ENCODE data around the gene TPGS1.

Gene TPGS1

GRCh38 chr19:495402-496111 is 11.7 kb upstream of the TPGS1 start:
- no peak for DNase-seq (ENCODE audit: low spot score)

DNA sequence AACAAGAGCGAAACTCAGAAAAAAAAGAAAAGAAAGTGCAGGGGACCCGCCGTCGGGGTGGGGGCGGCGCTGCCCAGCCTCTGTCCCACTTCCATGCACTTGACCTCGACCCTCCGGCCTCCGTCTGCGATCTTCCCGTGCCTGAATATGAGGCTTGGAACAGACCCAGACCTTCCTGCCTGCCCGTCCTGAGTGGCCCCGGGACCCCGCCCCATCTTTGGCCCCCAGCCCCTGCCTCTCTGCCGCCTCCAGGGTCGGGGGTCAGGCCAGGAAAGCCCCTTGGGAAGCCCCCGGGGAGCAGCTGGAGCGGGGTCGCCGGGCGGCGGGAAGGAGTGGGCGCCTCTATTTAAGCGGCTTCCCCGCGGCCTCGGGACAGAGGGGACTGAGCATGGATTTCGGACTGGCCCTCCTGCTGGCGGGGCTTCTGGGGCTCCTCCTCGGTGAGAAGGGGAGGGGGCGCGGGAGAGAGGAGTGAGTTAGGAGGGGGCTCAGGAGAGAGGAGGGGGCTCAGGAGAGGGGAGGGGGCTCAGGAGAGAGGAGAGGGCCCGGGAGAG is 11.1 kb upstream of the TPGS1 start, which contains the start of gene MADCAM1:
MADCAM1 (plus strand) TSS at position 375 of the 554 bp plus-strand sequence; CDS start at position 389, 14 bp downstream.
- no peak for DNase-seq (ENCODE audit: low spot score)

DNA sequence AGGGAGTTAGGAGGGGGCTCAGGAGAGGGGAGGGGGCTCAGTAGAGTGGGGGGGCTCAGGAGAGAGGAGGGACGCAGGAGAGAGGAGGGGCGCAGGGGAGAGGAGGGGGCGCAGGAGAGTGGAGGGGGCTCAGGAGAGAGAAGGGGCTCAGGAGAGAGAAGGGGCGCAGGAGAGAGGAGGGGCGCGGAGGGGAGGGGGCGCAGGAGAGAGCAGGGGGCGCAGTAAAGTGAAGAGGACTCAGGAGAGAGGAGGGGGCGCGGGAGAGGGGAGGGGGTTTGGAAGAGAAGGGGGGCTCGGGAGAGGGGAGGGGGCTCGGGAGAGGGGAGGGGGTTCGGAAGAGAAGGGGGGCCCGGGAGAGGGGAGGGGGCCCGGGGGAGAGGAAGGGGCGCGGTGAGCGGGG is 10.3 kb upstream of the TPGS1 start:
- no peak for DNase-seq (ENCODE audit: low spot score)

DNA sequence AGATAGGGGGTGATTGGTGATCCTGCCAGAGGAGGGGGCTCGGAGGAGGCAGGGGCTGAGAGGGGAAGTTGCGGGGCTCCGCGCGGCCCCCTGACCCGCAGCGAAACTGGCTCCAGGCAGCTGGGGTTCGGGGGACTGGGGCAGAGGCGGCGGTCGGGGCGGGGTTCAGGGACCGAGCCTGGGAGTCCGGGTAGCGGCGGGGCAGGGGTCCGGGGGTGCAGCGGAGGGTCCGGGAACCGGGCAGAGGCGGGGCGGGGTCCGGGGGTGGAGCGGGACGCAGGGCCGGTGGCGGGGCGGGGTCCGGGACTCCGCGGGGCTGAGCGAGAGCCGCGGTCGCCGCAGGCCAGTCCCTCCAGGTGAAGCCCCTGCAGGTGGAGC is 9.8 kb upstream of the TPGS1 start:
- DNase-seq (ENCODE audit: low spot score): no peak

DNA sequence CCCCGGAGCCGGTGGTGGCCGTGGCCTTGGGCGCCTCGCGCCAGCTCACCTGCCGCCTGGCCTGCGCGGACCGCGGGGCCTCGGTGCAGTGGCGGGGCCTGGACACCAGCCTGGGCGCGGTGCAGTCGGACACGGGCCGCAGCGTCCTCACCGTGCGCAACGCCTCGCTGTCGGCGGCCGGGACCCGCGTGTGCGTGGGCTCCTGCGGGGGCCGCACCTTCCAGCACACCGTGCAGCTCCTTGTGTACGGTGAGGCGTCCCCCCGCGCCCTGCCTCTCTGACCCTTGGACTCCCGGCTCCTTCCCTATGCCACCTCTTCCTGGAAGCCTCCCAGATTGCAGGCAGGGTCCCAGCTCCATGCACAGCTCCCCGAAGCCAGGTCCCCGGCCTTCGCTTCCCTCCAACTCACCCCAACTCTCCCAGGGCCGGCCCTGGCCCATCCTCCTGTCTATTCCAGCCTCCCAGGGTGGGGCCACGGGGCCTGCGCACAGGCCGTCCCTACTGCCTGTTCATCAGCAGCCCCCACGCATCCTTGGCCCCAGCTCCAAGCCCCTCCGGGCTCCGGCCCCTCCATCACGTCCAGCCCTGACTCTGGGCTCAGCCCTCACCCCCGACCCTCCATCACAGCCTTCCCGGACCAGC is 9.3 kb upstream of the TPGS1 start:
- DNase-seq (ENCODE audit: low spot score): no peak

GRCh38 chr19:498511-498891 is 8.8 kb upstream of the TPGS1 start:
- no peak for DNase-seq (ENCODE audit: low spot score)

- DNase-seq (ENCODE audit: low spot score): no peak
These were observed 8.2 kb upstream of the TPGS1 start for GRCh38 chr19:498977-499623.

DNA sequence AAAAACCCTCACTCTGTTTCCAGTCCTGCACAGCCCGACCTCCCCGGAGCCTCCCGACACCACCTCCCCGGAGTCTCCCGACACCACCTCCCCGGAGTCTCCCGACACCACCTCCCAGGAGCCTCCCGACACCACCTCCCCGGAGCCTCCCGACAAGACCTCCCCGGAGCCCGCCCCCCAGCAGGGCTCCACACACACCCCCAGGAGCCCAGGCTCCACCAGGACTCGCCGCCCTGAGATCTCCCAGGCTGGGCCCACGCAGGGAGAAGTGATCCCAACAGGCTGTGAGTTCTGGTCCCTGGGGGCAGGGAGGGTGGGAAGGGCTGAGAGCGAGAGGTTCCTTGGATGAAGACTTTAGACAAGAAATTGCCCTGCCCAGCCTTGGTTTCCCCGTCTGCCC is 5.7 kb upstream of the TPGS1 start:
- DNase-seq (ENCODE audit: low spot score): no peak

GRCh38 chr19:504616-505015 is 2.7 kb upstream of the TPGS1 start:
- DNase-seq (ENCODE audit: low spot score): no peak

DNA sequence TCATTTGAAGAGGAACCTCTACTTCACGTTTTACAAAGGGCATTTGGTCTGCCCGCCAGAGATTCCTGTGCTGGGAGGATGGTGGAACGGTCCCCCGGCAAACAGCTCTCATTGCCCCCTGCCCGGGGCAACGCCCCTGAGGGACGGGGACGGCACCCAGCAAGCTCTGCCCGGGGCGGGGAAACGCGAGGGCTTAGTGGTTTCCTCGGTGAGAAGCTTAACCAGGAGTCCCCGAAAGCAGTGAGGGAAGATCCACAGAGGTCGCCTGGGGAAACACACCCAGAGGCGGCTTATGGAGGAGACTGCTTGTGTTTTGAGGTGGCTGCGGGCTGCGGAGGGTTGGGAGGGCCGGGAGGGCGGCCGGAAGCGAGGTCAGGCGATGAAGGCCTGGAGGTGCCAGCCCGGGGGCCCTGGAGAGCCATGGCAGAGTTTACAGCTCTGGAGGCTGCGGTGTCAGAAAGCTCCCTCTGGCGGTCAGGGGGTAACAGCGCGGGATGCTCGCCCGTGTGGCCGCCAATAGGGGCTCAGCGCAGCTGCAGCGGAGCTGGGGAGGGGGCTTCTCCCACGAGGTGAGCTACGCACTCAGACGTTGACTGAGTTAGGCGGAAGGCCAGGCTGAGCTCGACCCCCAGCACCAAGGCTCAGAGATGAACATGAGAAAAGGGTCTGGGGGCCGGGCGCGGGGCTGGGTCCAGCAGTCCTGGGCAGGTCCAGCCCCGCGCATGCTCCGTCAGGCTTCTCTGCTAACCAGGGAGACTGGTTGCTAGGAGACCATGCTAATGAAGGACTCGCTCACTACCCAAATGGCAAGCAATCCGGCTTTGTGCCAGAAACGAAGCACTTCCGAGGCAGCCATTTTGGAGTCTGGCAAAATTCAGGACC is 652 bp upstream of the TPGS1 start:
- peak; percentile 100 for DNase-seq (ENCODE audit: low spot score)

DNA sequence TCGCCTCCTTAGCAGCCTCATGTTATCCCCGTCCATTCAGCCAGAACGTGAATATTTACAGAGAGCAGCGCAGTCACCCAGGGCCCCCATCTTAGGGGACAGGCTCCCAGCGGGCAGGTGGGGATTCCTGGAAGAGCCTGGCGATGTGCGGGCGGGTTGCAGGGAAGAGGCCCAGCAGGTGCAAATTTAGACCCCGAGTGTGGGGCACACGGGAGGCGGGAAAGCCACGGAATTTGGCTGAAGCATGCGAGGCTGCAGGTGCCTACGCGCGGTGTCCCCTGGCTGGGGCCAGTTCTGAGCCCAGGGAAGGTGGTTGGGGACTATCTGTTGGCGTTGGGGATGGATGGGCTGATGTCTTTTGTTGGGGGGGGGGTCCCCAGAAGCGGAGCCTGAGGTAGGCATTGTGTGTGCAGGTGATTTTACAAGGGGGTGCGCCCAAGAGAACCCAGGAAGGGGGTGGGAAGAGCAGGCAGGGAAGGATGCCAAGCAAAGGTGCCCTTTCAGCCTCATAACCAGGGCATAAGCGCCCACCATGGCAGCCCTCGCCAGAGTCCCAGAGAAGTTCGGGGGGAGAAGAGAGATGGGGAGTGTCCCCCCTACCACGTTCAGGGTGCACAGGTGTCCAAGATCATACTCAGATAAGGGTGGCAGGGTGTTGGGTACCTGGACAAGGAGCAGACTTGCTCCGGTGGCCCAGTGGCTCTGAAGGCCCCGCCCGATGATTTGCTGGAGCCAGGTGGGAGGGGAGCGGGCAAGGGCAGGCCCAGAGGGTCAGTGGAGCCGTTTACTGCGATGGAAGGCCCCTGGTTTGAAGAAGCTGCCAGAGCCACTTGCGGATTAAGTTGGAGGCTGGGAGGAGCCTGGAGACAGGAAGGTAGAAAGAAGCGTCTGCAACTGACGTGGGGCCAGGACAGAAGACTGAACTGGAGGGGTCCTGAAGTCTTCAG is 1.2 kb downstream of the TPGS1 start:
- DNase-seq (ENCODE audit: low spot score): no peak

- DNase-seq (ENCODE audit: low spot score): peak; percentile 64
These were observed 3.4 kb downstream of the TPGS1 start for GRCh38 chr19:510606-511100.

- DNase-seq (ENCODE audit: low spot score): no peak
These were observed 4.0 kb downstream of the TPGS1 start for GRCh38 chr19:511101-511851.

DNA sequence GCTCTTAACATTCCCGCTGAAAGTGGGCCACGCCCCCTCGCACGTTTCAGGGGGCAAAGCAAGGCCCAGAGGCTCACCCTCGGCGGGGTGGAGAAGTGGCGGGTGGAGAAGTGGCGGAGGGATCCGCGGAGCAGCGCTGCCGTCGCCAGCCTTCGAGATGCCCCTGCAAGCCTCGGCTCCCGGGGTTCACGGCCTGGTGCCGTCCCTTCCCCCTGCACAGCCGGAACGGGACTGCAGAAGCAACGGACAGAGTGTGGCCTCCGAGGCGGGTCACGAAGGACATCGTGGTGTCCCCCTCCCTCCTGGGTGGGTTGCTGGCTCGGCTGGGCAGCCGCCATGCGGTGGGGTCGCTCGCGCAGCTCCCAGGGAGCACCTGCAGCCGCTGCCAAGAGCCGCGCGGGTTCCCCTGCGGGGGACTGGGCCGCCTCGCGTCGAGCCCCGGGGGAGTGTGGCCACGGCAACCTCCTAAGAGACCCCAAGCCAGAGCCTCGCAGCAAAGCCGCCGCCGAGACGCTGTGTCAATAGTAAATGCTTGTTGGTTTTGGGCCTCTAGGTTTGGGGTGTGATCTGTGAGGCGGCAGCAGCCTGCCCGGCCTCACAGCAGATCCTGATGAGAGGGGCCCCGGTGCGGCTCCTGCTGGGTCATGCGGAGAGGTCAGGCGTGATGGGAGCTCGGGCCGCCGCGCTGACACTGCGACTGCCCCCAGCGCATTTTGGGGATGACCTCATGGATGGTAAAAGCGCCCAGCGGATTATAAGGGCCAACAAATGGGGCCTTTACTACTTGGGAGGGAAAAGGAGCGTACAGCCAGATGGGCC is 5.5 kb downstream of the TPGS1 start:
- DNase-seq (ENCODE audit: low spot score): no peak

- no peak for DNase-seq (ENCODE audit: low spot score)
These were observed 6.3 kb downstream of the TPGS1 start for GRCh38 chr19:513368-514165.

GRCh38 chr19:514166-514663 is 6.9 kb downstream of the TPGS1 start:
- no peak for DNase-seq (ENCODE audit: low spot score)

- DNase-seq (ENCODE audit: low spot score): no peak
These were observed 10.7 kb downstream of the TPGS1 start for GRCh38 chr19:517721-518597.

All from COLO829 (cell line).